Stimulated activated CD4-positive, alpha-beta T cell treated with anti-CD3 and anti-CD28 coated beads, Interleukin-15, amount 100 ng/mL, for 1 hour (primary cell): ENCODE measurements around the gene ELF2.
"Not testable (repeated sequence)": the region's sequence is repeated elsewhere in the genome, so short reads cannot be mapped to it uniquely, and the experiment has no call there.

ENCODE experiments used
- DNase-seq, 2 donors: peaks; one replicate each; pipeline ENCODE4 v3.0.0-alpha.2; 2020; ENCODE audit warnings: low read depth in 1 of 2, low spot score in 1 of 2

The ELF2 gene

GRCh38 chr4:139177049-139177868, at the start of gene ELF2:
TSS of gene ELF2 (minus strand) at chr4:139177218. CDS start at chr4:139137701, 39,517 bp downstream.
- DNase-seq: peak; percentile 72 to 74

GRCh38 chr4:139223682-139224317, 46.8 kb upstream of the ELF2 start:
- no peak for DNase-seq

GRCh38 chr4:139222215-139222614, 45.2 kb upstream of the ELF2 start:
- DNase-seq: no peak

- DNase-seq: no peak
Observed at GRCh38 chr4:139221687-139222086, 44.7 kb upstream of the ELF2 start.

GRCh38 chr4:139219450-139220055, 42.5 kb upstream of the ELF2 start:
- DNase-seq: no peak

- DNase-seq: no peak
Observed at GRCh38 chr4:139214039-139214534, 37.1 kb upstream of the ELF2 start.

- not testable (repeated sequence) for DNase-seq
Observed at GRCh38 chr4:139213633-139214032, 36.6 kb upstream of the ELF2 start.

GRCh38 chr4:139212900-139213299, 35.9 kb upstream of the ELF2 start:
- DNase-seq: no peak

- no peak for DNase-seq
Observed at GRCh38 chr4:139210486-139210885, 33.5 kb upstream of the ELF2 start.

- DNase-seq: no peak
Observed at GRCh38 chr4:139209470-139210063, 32.5 kb upstream of the ELF2 start.

GRCh38 chr4:139208404-139208945, 31.5 kb upstream of the ELF2 start:
- no peak for DNase-seq

GRCh38 chr4:139207873-139208403, 30.9 kb upstream of the ELF2 start:
- no peak for DNase-seq

- DNase-seq: no peak
Observed at GRCh38 chr4:139207247-139207646, 30.2 kb upstream of the ELF2 start.

- no peak for DNase-seq
Observed at GRCh38 chr4:139202991-139203390, 26.0 kb upstream of the ELF2 start.

GRCh38 chr4:139200506-139200905, 23.5 kb upstream of the ELF2 start:
- DNase-seq: no peak

- DNase-seq: no peak
Observed at GRCh38 chr4:139200102-139200501, 23.1 kb upstream of the ELF2 start.

GRCh38 chr4:139197214-139197613, 20.2 kb upstream of the ELF2 start:
- DNase-seq: not testable (repeated sequence)

- DNase-seq: no peak
Observed at GRCh38 chr4:139196462-139196861, 19.4 kb upstream of the ELF2 start.

GRCh38 chr4:139191373-139191772, 14.4 kb upstream of the ELF2 start:
- no peak for DNase-seq

GRCh38 chr4:139189972-139190371, 13.0 kb upstream of the ELF2 start:
- DNase-seq: no peak

GRCh38 chr4:139189417-139189749, 12.4 kb upstream of the ELF2 start:
- no peak for DNase-seq
